GM12865 (cell line): Measurements from ENCODE around the gene PODNL1.

ENCODE experiments used
- DNase-seq: peaks from one replicate; pipeline ENCODE4 v3.0.0; 2010; ENCODE audit warnings: low read depth
- H3K4me3 ChIP-seq: 2 replicates; pipeline ENCODE4 v1.5.1; 2011; ENCODE audit warnings: mild to moderate bottlenecking, low read depth, low read length, control low read depth
- CTCF ChIP-seq: IDR thresholded peaks from 2 replicates; pipeline ENCODE4 v1.5.1; 2011; ENCODE audit warnings: low read length, control low read depth, low read depth, inconsistent platforms; ENCODE audit not compliant: insufficient read depth; ENCODE audit errors: missing control alignments

PODNL1 gene

GRCh38 chr19:13937479-13938300 is 527 bp downstream of the PODNL1 start:
- DNase-seq = no peak
- H3K4me3 ChIP-seq = no peak overlapping the region
- no peak for TF ChIP-seq CTCF

GRCh38 chr19:13935765-13936510 is 2.3 kb downstream of the PODNL1 start:
- DNase-seq = no peak
- no peak for TF ChIP-seq CTCF
- H3K4me3 ChIP-seq = no peak overlapping the region

DNA sequence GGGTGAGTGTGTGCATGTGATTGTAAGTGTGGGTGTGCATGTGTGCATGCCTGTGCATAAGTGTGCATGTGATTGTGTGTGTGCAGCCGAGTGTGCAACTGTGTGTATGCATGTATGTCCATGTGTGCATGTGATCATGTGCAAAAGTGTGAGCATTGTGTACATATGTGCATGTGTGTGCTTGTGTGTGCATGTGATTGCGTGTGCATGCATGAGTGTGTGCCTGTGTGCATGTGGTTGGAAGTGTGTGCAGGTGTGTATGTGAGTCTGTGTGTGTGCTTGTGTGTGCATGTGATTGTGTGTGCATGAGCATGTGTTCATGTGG is 3.5 kb downstream of the PODNL1 start:
- H3K4me3 ChIP-seq = no peak overlapping the region
- DNase-seq = no peak
- no peak for TF ChIP-seq CTCF

GRCh38 chr19:13932911-13933393 is 5.3 kb downstream of the PODNL1 start:
- no peak overlapping the region for H3K4me3 ChIP-seq
- DNase-seq = no peak

DNA sequence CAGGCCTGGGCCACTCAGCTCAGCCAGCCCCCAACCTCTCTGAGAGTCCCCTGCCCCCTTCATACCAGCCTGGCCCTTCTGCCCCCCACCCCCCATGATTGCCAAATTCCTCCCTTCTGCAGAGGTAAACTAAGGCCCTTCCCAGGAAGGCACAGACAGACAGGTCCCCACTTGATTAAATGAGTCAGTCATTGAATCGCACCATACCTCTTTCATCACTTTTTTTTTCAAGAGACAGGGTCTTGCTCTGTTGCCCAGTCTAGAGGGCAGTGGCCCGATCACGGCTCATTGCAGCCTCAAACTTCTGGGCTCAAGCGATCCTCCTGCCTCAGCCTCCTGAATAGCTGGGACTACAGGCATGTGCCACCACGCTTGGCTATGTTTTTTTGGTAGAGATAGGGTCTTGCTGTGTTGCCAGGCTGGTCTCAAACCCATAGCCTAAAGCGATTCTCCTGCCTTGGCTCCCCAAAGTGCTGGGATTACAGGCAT is 6.0 kb downstream of the PODNL1 start:
- no peak overlapping the region for H3K4me3 ChIP-seq
- DNase-seq = no peak
- no peak for TF ChIP-seq CTCF

More at GRCh38 chr19:13932911-13933393, 5.3 kb downstream of the PODNL1 start:
- no peak for TF ChIP-seq CTCF

GRCh38 chr19:13931391-13932148 is 6.6 kb downstream of the PODNL1 start:
- TF ChIP-seq CTCF = no peak
- H3K4me3 ChIP-seq = no peak overlapping the region
- DNase-seq = no peak
